ENCODE measurements around the gene WIPF1.

DNA sequence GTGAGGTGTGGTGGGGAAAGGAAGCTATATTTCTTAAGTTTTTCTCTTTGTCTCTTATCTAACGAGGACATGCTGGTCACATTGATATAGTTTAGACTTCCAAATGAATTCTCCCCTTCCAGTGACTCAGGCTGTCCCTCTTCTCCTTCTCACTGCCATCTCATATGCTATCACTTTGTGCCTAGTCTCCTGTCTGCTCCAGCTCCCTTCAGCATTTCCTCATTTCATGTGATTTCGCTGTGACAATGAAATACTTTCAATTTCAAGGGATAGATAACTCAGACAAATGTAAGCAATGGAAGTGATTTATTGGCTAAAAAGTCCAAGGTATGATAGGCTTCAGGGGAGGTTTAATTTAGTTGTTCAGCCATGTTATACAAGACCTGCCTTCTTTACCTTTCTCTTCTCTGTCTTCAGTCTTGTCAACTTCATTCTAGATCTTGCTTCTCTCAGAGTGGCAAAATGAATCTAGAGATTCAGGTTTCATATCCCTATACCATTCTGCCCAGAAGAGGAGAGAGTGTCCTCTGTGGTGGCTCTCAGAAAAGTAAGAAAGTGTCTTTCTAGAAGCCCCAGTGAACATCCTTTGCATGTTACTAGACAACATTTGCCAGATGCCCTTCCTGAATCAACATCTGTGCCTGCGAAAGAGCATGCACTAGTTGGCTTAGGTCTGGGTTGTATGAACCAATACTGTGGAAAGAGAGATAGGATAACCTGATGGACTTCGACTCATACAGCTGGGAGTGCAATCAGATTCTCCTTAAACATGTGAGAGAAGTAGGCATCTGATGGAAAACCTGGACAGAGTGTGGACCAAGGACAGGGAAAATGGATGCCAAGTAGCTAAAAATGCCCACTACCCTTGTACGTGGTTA is 80.9 kb downstream of the WIPF1 start:
- no peak for TF ChIP-seq POLR2AphosphoS5 (IDR thresholded peaks at IDR 0.05; ENCODE audit: borderline replicate concordance, low read depth, low read length)
- no peak for TF ChIP-seq EZH2 (IDR thresholded peaks at IDR 0.05)

Data from SK-N-MC (cell line).